ENCODE data around the gene INHA. TPM values are rescaled to one million over a fixed set of nuclear protein-coding genes. Genes with fewer than 3 reads are reported as not detected.
A peak's percentile ranks its signal among the peaks of the same experiment; 100 is the strongest.

The INHA gene
- polyA plus RNA-seq, 1 of the 3 experiments (the other 2 are of a cell fraction) = 1.2 TPM

- peak; percentile 69 for TF ChIP-seq CHD2 (IDR thresholded peaks at IDR 0.05; ENCODE audit: low read length, partially characterized antibody)
- TF ChIP-seq, protein P1, sequence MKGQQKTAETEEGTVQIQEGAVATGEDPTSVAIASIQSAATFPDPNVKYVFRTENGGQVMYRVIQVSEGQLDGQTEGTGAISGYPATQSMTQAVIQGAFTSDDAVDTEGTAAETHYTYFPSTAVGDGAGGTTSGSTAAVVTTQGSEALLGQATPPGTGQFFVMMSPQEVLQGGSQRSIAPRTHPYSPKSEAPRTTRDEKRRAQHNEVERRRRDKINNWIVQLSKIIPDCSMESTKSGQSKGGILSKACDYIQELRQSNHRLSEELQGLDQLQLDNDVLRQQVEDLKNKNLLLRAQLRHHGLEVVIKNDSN (IDR thresholded peaks at IDR 0.05; ENCODE audit: borderline replicate concordance, low read depth) = no peak
- TF ChIP-seq GABPA (IDR thresholded peaks at IDR 0.05; ENCODE audit: low read depth) = peak; percentile 78
- TF ChIP-seq TAF1 (IDR thresholded peaks at IDR 0.05; ENCODE audit: borderline replicate concordance, low read depth, low read length) = peak; percentile 66; the same call in 1 of the 2 replicates
Observed at GRCh38 chr2:219543596-219544358, 28.3 kb upstream of the INHA start, which contains the start of the genes CHPF and TMEM198 (continued).

DNA sequence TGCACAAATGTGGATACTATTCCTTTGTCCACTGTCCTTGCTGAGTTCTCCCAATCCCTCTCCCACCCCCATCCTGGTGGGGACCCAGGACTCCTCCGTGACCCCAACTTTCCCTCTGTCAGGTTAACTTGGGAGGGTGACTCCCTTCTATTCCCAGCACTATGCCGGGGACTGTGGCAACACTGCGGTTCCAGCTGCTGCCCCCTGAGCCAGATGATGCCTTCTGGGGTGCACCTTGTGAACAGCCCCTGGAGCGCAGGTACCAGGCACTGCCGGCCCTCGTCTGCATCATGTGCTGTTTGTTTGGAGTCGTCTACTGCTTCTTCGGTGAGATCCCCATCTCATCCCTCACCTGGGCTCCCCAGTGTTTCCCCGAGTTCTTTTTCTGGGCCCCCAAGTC is 27.5 kb upstream of the INHA start:
- Histone ChIP-seq H3K9me3 (no peaks in the 10 kb centered on the region), H3K27me3 (ENCODE audit: insufficient read depth) (no peaks in the 10 kb centered on the region), H3K79me2 (ENCODE audit: insufficient read depth) (peaks cover 13% of the 10 kb centered on the region), H3K9ac (no peak overlapping the region), H4K20me1 (ENCODE audit: insufficient read depth) (peaks cover 20% of the 10 kb centered on the region), H3K27ac (ENCODE audit: low read depth in 2 of 2, low read length in 1 of 2) (0 out of 4 replicates have a peak overlapping the region, but pooled peaks of 1 of the 2 experiments have one; percentile 77), H3K4me2 (peak overlapping the region; percentile 97), H3K36me3 (replicated peaks in 1 of 2; ENCODE audit: control insufficient read depth in 1 of 2, insufficient read depth in 2 of 2, low read length in 1 of 2) (peaks cover 9 to 21% of the 10 kb centered on the region in 2 experiments), H3K4me3 (ENCODE audit: low read depth in 2 of 2, low read length in 1 of 2) (peak overlapping the region; percentile 62 to 86), H2AFZ (ENCODE audit: low read depth) (no peak overlapping the region), H3K4me1 (ENCODE audit: control insufficient read depth in 1 of 2, insufficient read depth in 2 of 2, low read depth in 1 of 2, low read length in 1 of 2) (peaks cover 7 to 30% of the 10 kb centered on the region in 2 experiments; a peak in 2 of 4 replicates), H3K9me2 (no peaks in the 10 kb centered on the region), H3F3A (replicated peaks; ENCODE audit: insufficient read depth) (peaks cover 6% of the 10 kb centered on the region)
- POLR2A ChIA-PET = interaction anchor here (1.4 to 1.9 kb wide), 3 partner anchors 8 to 46 kb away, joined by 3 to 12 read pairs (median 6); partner anchors contain the start of gene GMPPA
- DNase-seq = no peak
- WGBS (ENCODE audit: low lambda C conversion rate) = 14% methylated on average over 9 of the region's 9 CpGs
- TF ChIP-seq USF2 (IDR thresholded peaks at IDR 0.05; ENCODE audit: borderline replicate concordance, low read depth, low read length) = no peak
- no peak for TF ChIP-seq ZBTB33 (IDR thresholded peaks at IDR 0.05; ENCODE audit: borderline replicate concordance, low read depth)
- no peak for TF ChIP-seq FOXJ3 (CRISPR knock-in tag; IDR thresholded peaks at IDR 0.05)
- TF ChIP-seq, protein P2, sequence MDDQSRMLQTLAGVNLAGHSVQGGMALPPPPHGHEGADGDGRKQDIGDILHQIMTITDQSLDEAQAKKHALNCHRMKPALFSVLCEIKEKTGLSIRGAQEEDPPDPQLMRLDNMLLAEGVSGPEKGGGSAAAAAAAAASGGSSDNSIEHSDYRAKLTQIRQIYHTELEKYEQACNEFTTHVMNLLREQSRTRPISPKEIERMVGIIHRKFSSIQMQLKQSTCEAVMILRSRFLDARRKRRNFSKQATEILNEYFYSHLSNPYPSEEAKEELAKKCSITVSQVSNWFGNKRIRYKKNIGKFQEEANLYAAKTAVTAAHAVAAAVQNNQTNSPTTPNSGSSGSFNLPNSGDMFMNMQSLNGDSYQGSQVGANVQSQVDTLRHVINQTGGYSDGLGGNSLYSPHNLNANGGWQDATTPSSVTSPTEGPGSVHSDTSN (IDR thresholded peaks at IDR 0.05) = no peak
- TF ChIP-seq RAD21 (IDR thresholded peaks at IDR 0.05; ENCODE audit: low read length) = no peak
- TF ChIP-seq FOSL2 (IDR thresholded peaks at IDR 0.05; ENCODE audit: borderline replicate concordance, low read depth) = no peak
- TF ChIP-seq RFX5 (IDR thresholded peaks at IDR 0.05; ENCODE audit: low read length) = no peak
- no peak for TF ChIP-seq SIN3A (IDR thresholded peaks at IDR 0.05; ENCODE audit: borderline replicate concordance, low read depth, low read length)
- no peak for TF ChIP-seq CHD2 (IDR thresholded peaks at IDR 0.05; ENCODE audit: low read length, partially characterized antibody)
- TF ChIP-seq RXRA (IDR thresholded peaks at IDR 0.05; ENCODE audit: borderline replicate concordance, low read depth) = no peak
- TF ChIP-seq ELF1 (IDR thresholded peaks at IDR 0.05) = no peak
- TF ChIP-seq YY1 (IDR thresholded peaks at IDR 0.05; ENCODE audit: low read depth) = no peak
- TF ChIP-seq NFIC (IDR thresholded peaks at IDR 0.05; ENCODE audit: borderline replicate concordance) = no peak
- no peak for TF ChIP-seq EZH2phosphoT487 (IDR thresholded peaks at IDR 0.05; ENCODE audit: borderline replicate concordance, low read depth)
- CTCF ChIA-PET = interaction anchor here (0.9 to 62.1 kb wide), 12 partner anchors 9 to 156 kb away, joined by 3 to 2824 read pairs (median 8); partner anchors contain the start of genes ASIC4, GMPPA and STK11IP
